Thyroid gland (tissue), 4 donors: Measurements from ENCODE around the gene BAG1.

Source experiments
- POLR2A ChIP-seq, 2 donors: fragments of 450-650 bp; IDR thresholded peaks; one replicate each; pipeline ENCODE4 v1.6.1; 2017; ENCODE audit warnings: antibody characterized with exemption in 2 of 2, mild to moderate bottlenecking in 2 of 2, moderate library complexity in 1 of 2
- TF ChIP-seq, protein P1 (sequence below), 6 experiments: fragments of 200-600 bp in 3 of 6; fragments of 450-650 bp in 3 of 6; sonication (generic) in 3 of 6; IDR thresholded peaks; one replicate each; pipeline ENCODE4 v1.5.1; 2016 to 2019; ENCODE audit warnings: antibody characterized with exemption in 6 of 6, mild to moderate bottlenecking in 2 of 6, inconsistent platforms in 1 of 6, moderate library complexity in 1 of 6

GRCh38 chr9:33241298-33241697, 23.2 kb downstream of the BAG1 start:
- TF ChIP-seq, protein P1, sequence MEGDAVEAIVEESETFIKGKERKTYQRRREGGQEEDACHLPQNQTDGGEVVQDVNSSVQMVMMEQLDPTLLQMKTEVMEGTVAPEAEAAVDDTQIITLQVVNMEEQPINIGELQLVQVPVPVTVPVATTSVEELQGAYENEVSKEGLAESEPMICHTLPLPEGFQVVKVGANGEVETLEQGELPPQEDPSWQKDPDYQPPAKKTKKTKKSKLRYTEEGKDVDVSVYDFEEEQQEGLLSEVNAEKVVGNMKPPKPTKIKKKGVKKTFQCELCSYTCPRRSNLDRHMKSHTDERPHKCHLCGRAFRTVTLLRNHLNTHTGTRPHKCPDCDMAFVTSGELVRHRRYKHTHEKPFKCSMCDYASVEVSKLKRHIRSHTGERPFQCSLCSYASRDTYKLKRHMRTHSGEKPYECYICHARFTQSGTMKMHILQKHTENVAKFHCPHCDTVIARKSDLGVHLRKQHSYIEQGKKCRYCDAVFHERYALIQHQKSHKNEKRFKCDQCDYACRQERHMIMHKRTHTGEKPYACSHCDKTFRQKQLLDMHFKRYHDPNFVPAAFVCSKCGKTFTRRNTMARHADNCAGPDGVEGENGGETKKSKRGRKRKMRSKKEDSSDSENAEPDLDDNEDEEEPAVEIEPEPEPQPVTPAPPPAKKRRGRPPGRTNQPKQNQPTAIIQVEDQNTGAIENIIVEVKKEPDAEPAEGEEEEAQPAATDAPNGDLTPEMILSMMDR (IDR thresholded peaks at IDR 0.05), result no peak
- TF ChIP-seq POLR2A (IDR thresholded peaks at IDR 0.05), result no peak
